CD4-positive, alpha-beta memory T cell (primary cell): ENCODE measurements around the gene SPACA5B. TPM values are rescaled to one million over a fixed set of nuclear protein-coding genes. Genes with fewer than 3 reads are reported as not detected.
"Not testable (repeated sequence)": the region's sequence is repeated elsewhere in the genome, so short reads cannot be mapped to it uniquely, and the experiment has no call there.

ENCODE experiments used
- CTCF ChIA-PET: fragments of 350-600 bp; sonication (Branson Sonifier 250); formaldehyde crosslinking; loops from one replicate; lab custom pipeline; 2021; ENCODE audit warnings: inconsistent platforms; ENCODE audit not compliant: partially characterized antibody; lab: Charles Lee
- POLR2A ChIA-PET: fragments of 350-600 bp; sonication (Branson Sonifier 250); formaldehyde crosslinking; loops from one replicate; lab custom pipeline; 2021; ENCODE audit not compliant: partially characterized antibody; lab: Charles Lee
- DNase-seq, 5 donors: peaks; one replicate each; pipeline versions ENCODE4 v3.0.0 to v3.0.0-alpha.2; 2020 to 2022; ENCODE audit warnings: mixed read lengths in 1 of 5
- H3K27ac ChIP-seq: one replicate; pipeline ENCODE4 v1.7.0; 2013; ENCODE audit warnings: low read depth, low read length
- H3K27me3 ChIP-seq: 2 replicates; pipeline ENCODE4 v1.7.0; 2013; ENCODE audit warnings: mild to moderate bottlenecking, low read length, moderate library complexity; ENCODE audit not compliant: insufficient read depth
- H3K36me3 ChIP-seq: 2 replicates; pipeline ENCODE4 v1.7.0; 2013; ENCODE audit warnings: mild to moderate bottlenecking, low read length, moderate library complexity; ENCODE audit not compliant: insufficient read depth
- H3K4me1 ChIP-seq: 2 replicates; pipeline ENCODE4 v1.7.0; 2013; ENCODE audit warnings: mild to moderate bottlenecking, low read length, moderate library complexity; ENCODE audit not compliant: insufficient read depth
- H3K4me3 ChIP-seq, 2 donors: one replicate each; pipeline ENCODE4 v1.7.0; 2013; ENCODE audit warnings: low read length in 2 of 2, mild to moderate bottlenecking in 1 of 2
- H3K9me3 ChIP-seq, 2 donors: one replicate each; pipeline ENCODE4 v1.7.0; 2013; ENCODE audit warnings: low read length in 2 of 2, control low read depth in 1 of 2; ENCODE audit not compliant: control insufficient read depth in 1 of 2
- H3K27ac Mint-ChIP-seq, 7 donors: one replicate each; pipeline ENCODE4 v1.8.0; 2020 to 2021; ENCODE audit warnings: mixed read lengths in 7 of 7, mild to moderate bottlenecking in 6 of 7, inconsistent platforms in 3 of 7, moderate library complexity in 3 of 7
- H3K27me3 Mint-ChIP-seq, 2 donors: one replicate each; pipeline ENCODE4 v1.8.0; 2020 to 2021; ENCODE audit warnings: mixed read lengths in 2 of 2
- H3K36me3 Mint-ChIP-seq, 2 donors: one replicate each; pipeline ENCODE4 v1.8.0; 2020 to 2021; ENCODE audit warnings: mixed read lengths in 2 of 2, inconsistent platforms in 1 of 2, mild to moderate bottlenecking in 1 of 2
- H3K4me1 Mint-ChIP-seq, 4 donors: one replicate each; pipeline ENCODE4 v1.8.0; 2020 to 2021; ENCODE audit warnings: mixed read lengths in 4 of 4, mild to moderate bottlenecking in 1 of 4
- H3K4me3 Mint-ChIP-seq, 8 donors: one replicate each; pipeline ENCODE4 v1.8.0; 2020 to 2021; ENCODE audit warnings: mixed read lengths in 8 of 8, mild to moderate bottlenecking in 7 of 8, moderate library complexity in 6 of 8, inconsistent platforms in 3 of 8
- H3K9me3 Mint-ChIP-seq, 8 donors: one replicate each; pipeline ENCODE4 v1.8.0; 2020 to 2021; ENCODE audit warnings: mixed read lengths in 8 of 8, mild to moderate bottlenecking in 5 of 8, inconsistent platforms in 3 of 8, moderate library complexity in 1 of 8
- intact Hi-C: fragments of 100-400 bp; cut with micrococcal nuclease; formaldehyde crosslinking; loops from one replicate; pipeline ENCODE4 v1.15.1; 2023
- polyA plus RNA-seq, 2 donors: library from polyadenylated mRNA; unstranded; fragments of 300-500 nt; fragmentation: Illumina TruSeq; gene quantifications; one replicate each; pipeline ENCODE4 v1.2.3, GENCODE V29; 2021
- total RNA-seq, 2 experiments: library from RNA; stranded (reverse); gene quantifications; one replicate each; pipeline ENCODE4 v1.2.3, GENCODE V29; 2021

Gene SPACA5B
- total and polyA plus RNA-seq, 4 experiments from 2014 or later = not detected

DNA sequence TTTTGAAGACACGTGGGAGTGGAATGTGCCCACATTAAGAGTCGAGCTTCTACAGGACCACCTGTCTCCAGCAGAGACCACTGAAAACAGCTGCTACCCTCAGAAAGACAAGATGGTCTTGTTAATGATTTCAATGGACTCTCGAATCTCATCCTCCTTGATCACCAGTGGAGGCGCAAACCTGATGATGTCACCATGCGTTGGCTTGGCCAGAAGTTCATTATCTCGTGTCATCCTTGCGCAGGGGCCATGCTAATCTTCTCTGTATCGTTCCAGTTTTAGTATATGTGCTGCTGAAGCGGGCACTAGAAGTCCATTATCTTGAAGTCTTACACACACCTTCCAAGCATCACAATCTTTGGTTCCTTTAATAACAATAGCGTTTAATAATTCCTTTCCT lies 23.3 kb downstream of the SPACA5B start:
- Histone ChIP-seq H3K4me1 (no peaks in the 10 kb centered on the region), H3K27me3 (no peaks in the 10 kb centered on the region), H3K4me3 (no peak overlapping the region), H3K9me3 (no peaks in the 10 kb centered on the region), H3K36me3 (no peaks in the 10 kb centered on the region), H3K27ac (no peak overlapping the region)
- Mint-ChIP-seq H3K36me3 (no peaks in the 10 kb centered on the region), H3K27me3 (no peaks in the 10 kb centered on the region), H3K27ac (no peak overlapping the region), H3K4me3 (no peak overlapping the region), H3K4me1 (no peaks in the 10 kb centered on the region), H3K9me3 (no peaks in the 10 kb centered on the region)
- intact Hi-C loops = no loop called here
- ChIA-PET POLR2A (no interaction called here), CTCF (no interaction called here)
- DNase-seq = no peak

DNA sequence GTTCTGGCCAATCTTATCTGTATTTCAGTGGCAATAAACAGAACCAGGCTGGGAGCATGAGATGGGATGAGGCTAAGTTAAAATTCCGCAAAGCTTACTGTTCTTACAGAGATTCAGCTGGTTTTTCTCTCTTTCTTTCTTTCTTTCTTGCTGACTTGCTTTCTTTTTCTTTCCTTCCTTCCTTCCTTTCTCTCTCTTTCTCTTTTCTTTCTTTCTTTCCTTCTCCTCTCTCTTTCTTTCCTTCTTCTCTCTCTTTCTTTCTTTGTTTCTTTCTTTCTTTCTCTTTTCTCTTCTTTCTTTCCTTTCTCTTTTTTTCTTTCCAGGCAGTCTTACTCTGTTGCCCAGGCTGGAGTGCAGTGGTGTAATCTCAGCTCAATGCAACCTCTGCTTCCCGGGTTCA lies 24.4 kb downstream of the SPACA5B start:
- Mint-ChIP-seq H3K4me1 (no peaks in the 10 kb centered on the region), H3K9me3 (no peaks in the 10 kb centered on the region), H3K4me3 (no peak overlapping the region), H3K27ac (no peak overlapping the region), H3K27me3 (no peaks in the 10 kb centered on the region), H3K36me3 (no peaks in the 10 kb centered on the region)
- H3K27me3 ChIP-seq = no peaks in the 10 kb centered on the region
- ChIA-PET CTCF (no interaction called here), POLR2A (no interaction called here)
- H3K9me3 ChIP-seq = no peaks in the 10 kb centered on the region
- intact Hi-C loops = no loop called here
- no peaks in the 10 kb centered on the region for H3K4me1 ChIP-seq
- H3K4me3 ChIP-seq = no peak overlapping the region
- DNase-seq = no peak
- no peak overlapping the region for H3K27ac ChIP-seq
- no peaks in the 10 kb centered on the region for H3K36me3 ChIP-seq

- H3K9me3 Mint-ChIP-seq = no peaks in the 10 kb centered on the region
- H3K36me3 Mint-ChIP-seq = no peaks in the 10 kb centered on the region
- intact Hi-C loops = no loop called here
- H3K4me3 Mint-ChIP-seq = no peak overlapping the region
- H3K36me3 ChIP-seq = no peaks in the 10 kb centered on the region
- ChIA-PET CTCF (no interaction called here), POLR2A (no interaction called here)
- no peak overlapping the region for H3K4me3 ChIP-seq
- no peaks in the 10 kb centered on the region for H3K4me1 ChIP-seq
- no peaks in the 10 kb centered on the region for H3K4me1 Mint-ChIP-seq
- no peak overlapping the region for H3K27ac ChIP-seq
- H3K27ac Mint-ChIP-seq = no peak overlapping the region
- DNase-seq = no peak
- H3K27me3 ChIP-seq = no peaks in the 10 kb centered on the region
- no peaks in the 10 kb centered on the region for H3K9me3 ChIP-seq
- no peaks in the 10 kb centered on the region for H3K27me3 Mint-ChIP-seq
Measured at GRCh38 chrX:48156014-48156413, 25.6 kb downstream of the SPACA5B start.

DNA sequence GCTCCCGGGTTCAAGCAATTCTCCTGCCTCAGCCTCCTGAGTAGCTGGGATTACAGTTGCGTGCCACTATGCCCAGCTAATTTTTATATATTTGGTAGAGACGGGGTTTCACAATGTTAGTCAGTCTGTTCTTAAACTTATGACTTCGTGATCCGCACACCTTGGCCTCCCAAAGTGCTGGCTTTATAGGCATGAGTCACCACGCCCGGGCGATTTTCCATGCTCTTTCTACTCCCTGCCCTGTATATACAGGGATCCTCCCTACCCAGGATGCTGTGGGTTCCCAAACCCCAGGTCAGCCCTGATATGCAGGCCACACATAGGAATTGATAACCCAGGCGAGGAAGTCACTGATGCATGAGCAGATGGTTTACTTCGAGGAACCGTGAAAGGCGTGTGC lies 34.8 kb downstream of the SPACA5B start:
- Histone ChIP-seq H3K27me3 (no peaks in the 10 kb centered on the region), H3K27ac (no peak overlapping the region), H3K36me3 (no peaks in the 10 kb centered on the region), H3K9me3 (no peaks in the 10 kb centered on the region), H3K4me1 (no peaks in the 10 kb centered on the region), H3K4me3 (no peak overlapping the region)
- Mint-ChIP-seq H3K4me1 (no peaks in the 10 kb centered on the region), H3K27me3 (peaks cover 1 to 3% of the 10 kb centered on the region in 2 donors), H3K36me3 (no peaks in the 10 kb centered on the region), H3K9me3 (no peaks in the 10 kb centered on the region), H3K27ac (no peak overlapping the region), H3K4me3 (no peak overlapping the region)
- CTCF ChIA-PET = no interaction called here
- POLR2A ChIA-PET = no interaction called here
- no peak for DNase-seq
- intact Hi-C loops = no loop called here

DNA sequence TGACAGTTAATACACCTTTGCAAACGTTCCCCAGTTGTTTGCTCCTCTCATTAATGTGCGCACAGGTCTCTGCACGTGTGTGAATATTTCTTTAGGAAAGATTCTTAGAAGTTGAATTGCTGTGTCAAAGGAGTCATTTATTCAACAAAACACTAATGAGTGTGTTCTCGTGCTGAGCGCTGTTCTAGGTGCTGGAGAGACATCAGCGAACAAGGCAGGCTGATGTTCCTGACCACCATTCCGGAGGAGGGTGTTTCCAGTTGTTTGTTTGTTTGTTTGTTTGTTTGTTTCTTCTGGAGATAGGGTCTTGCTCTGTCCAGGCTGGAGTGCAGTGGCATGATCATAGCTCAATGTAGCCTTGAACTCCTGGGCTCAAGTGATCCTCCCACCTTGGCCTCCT lies 35.9 kb downstream of the SPACA5B start:
- H3K4me1 Mint-ChIP-seq, H3K27ac ChIP-seq, H3K36me3 Mint-ChIP-seq, H3K27me3 Mint-ChIP-seq, H3K36me3 ChIP-seq, H3K9me3 Mint-ChIP-seq, H3K4me3 Mint-ChIP-seq, H3K4me1 ChIP-seq, CTCF ChIA-PET, H3K9me3 ChIP-seq, intact Hi-C loops, H3K27me3 ChIP-seq, H3K4me3 ChIP-seq, POLR2A ChIA-PET, DNase-seq, H3K27ac Mint-ChIP-seq: not testable (repeated sequence)

DNA sequence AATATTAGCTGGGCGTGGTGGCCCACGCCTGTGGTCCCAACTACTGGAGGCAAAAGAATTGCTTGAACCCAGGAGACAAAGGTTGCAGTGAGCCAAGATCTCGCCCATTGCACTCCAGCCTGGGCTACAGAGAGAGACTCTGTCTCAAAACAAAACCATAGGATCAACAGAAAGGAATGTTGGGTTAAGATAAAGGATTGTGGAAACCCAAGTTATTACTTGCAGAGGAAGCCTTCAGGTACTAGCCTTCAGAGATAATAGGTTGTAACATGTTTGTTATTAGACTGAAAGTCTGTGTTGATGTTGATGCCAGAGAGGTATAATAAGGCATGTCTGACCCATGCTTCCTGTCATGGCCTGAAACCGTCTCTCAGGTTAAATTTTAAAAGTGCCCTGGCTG lies 49.3 kb downstream of the SPACA5B start:
- no peak for DNase-seq
- CTCF ChIA-PET = no interaction called here
- POLR2A ChIA-PET = no interaction called here
- Mint-ChIP-seq H3K27me3 (peaks cover 0 to 4% of the 10 kb centered on the region in 2 donors), H3K4me1 (no peaks in the 10 kb centered on the region), H3K36me3 (no peaks in the 10 kb centered on the region), H3K9me3 (no peaks in the 10 kb centered on the region), H3K27ac (no peak overlapping the region), H3K4me3 (no peak overlapping the region)
- Histone ChIP-seq H3K27me3 (no peaks in the 10 kb centered on the region), H3K4me1 (no peaks in the 10 kb centered on the region), H3K36me3 (no peaks in the 10 kb centered on the region), H3K9me3 (no peaks in the 10 kb centered on the region), H3K27ac (no peak overlapping the region), H3K4me3 (no peak overlapping the region)
- intact Hi-C loops = no loop called here

GRCh38 chrX:48180811-48181210 lies 50.4 kb downstream of the SPACA5B start:
- no peaks in the 10 kb centered on the region for H3K4me1 ChIP-seq
- no peaks in the 10 kb centered on the region for H3K36me3 ChIP-seq
- no peaks in the 10 kb centered on the region for H3K4me1 Mint-ChIP-seq
- no peak overlapping the region for H3K4me3 Mint-ChIP-seq
- intact Hi-C loops = no loop called here
- DNase-seq = no peak
- no peak overlapping the region for H3K27ac Mint-ChIP-seq
- H3K36me3 Mint-ChIP-seq = no peaks in the 10 kb centered on the region
- no peaks in the 10 kb centered on the region for H3K9me3 Mint-ChIP-seq
- CTCF ChIA-PET = no interaction called here
- no peak overlapping the region for H3K27ac ChIP-seq
- no peaks in the 10 kb centered on the region for H3K27me3 ChIP-seq
- H3K27me3 Mint-ChIP-seq = peaks cover 2 to 8% of the 10 kb centered on the region in 2 donors
- POLR2A ChIA-PET = no interaction called here
- no peaks in the 10 kb centered on the region for H3K9me3 ChIP-seq
- no peak overlapping the region for H3K4me3 ChIP-seq

DNA sequence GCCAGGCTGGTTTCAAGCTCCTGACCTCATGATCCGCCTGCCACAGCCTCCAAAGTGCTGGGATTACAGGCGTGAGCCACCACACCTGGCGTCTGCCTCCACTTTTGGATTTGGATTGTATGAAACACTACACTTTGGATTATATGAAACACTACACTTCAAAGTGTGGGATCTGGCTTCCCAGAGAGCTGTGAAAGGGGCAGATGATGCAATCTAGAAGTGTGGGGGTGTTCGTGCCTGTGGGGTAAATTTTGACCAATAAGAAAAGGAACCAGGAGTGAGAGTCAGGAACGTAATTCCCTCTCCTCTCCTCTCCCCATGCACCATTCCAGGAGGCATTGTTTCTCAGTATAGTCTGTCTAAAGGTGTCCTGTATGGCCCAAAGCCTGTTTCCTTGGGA lies 51.5 kb downstream of the SPACA5B start:
- H3K27me3 Mint-ChIP-seq, H3K4me3 ChIP-seq, H3K4me1 ChIP-seq, H3K9me3 Mint-ChIP-seq, H3K36me3 Mint-ChIP-seq, H3K36me3 ChIP-seq, H3K4me3 Mint-ChIP-seq, intact Hi-C loops, H3K9me3 ChIP-seq, CTCF ChIA-PET, POLR2A ChIA-PET, H3K27ac ChIP-seq, H3K27ac Mint-ChIP-seq, H3K27me3 ChIP-seq, DNase-seq, H3K4me1 Mint-ChIP-seq: not testable (repeated sequence)
